Measurements from ENCODE around the gene KRTAP21-1.

DNA sequence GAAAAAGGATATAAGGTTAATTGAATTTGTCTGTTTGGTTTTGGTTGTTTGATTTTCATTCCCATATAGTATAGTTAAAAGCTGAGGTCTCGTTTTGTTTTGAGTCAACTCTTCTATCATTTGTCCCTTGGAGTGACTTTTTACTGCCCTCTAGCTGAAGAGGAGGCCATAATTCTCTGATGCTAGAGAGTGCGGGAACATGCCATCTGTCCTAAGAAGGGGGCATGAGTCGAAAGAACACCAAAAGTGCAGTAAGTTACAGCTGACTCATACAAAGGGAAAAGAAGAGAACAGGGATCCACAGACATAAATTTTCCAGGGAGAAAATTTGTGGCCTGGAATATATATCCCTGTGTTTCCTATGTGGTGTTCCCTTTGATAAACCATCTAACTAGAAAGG is 40.8 kb downstream of the KRTAP21-1 start:
- TF ChIP-seq, protein P1, sequence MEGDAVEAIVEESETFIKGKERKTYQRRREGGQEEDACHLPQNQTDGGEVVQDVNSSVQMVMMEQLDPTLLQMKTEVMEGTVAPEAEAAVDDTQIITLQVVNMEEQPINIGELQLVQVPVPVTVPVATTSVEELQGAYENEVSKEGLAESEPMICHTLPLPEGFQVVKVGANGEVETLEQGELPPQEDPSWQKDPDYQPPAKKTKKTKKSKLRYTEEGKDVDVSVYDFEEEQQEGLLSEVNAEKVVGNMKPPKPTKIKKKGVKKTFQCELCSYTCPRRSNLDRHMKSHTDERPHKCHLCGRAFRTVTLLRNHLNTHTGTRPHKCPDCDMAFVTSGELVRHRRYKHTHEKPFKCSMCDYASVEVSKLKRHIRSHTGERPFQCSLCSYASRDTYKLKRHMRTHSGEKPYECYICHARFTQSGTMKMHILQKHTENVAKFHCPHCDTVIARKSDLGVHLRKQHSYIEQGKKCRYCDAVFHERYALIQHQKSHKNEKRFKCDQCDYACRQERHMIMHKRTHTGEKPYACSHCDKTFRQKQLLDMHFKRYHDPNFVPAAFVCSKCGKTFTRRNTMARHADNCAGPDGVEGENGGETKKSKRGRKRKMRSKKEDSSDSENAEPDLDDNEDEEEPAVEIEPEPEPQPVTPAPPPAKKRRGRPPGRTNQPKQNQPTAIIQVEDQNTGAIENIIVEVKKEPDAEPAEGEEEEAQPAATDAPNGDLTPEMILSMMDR (IDR thresholded peaks at IDR 0.05; ENCODE audit: insufficient read depth, low read depth, low read length), result no peak
- no peak for TF ChIP-seq EZH2 (IDR thresholded peaks at IDR 0.05; ENCODE audit: insufficient read depth, low read length)

Measured in astrocyte (in vitro differentiated cells and primary cell).